Measurements from ENCODE around the gene SZRD1.

- TF ChIP-seq GATA2 (IDR thresholded peaks at IDR 0.05; ENCODE audit: low read depth, low read length): no peak
- TF ChIP-seq GATA3 (IDR thresholded peaks at IDR 0.05; ENCODE audit: low read depth, low read length): no peak
Measured at GRCh38 chr1:16318555-16318954, 48.5 kb upstream of the SZRD1 start.
